Endodermal cell (in vitro differentiated cells): ENCODE measurements around the gene FAM50A. TPM values are rescaled to one million over a fixed set of nuclear protein-coding genes. Genes with fewer than 3 reads are reported as not detected.

ENCODE experiments used
- DNase-seq: peaks from one replicate; pipeline ENCODE4 v3.0.0-alpha.2; 2017
- H3K27ac ChIP-seq: 2 replicates; pipeline ENCODE4 v1.5.1; 2013; ENCODE audit warnings: mild to moderate bottlenecking, low read depth, low read length, moderate library complexity
- H3K27me3 ChIP-seq: 2 replicates; pipeline ENCODE4 v1.6.1; 2013; ENCODE audit warnings: mild to moderate bottlenecking, low read length, moderate library complexity; ENCODE audit not compliant: insufficient read depth, control insufficient read depth, poor library complexity, severe bottlenecking
- H3K36me3 ChIP-seq: 2 replicates; pipeline ENCODE4 v1.7.0; 2013; ENCODE audit warnings: mild to moderate bottlenecking, low read length, moderate library complexity; ENCODE audit not compliant: control insufficient read depth, insufficient read depth
- H3K4me1 ChIP-seq: one replicate; pipeline ENCODE4 v1.7.0; 2013; ENCODE audit warnings: low read length; ENCODE audit not compliant: control insufficient read depth, insufficient read depth
- H3K4me3 ChIP-seq: 2 replicates; pipeline ENCODE4 v1.5.1; 2013; ENCODE audit warnings: mild to moderate bottlenecking, low read length, moderate library complexity
- H3K9ac ChIP-seq: 2 replicates; pipeline ENCODE4 v1.6.1; 2013; ENCODE audit warnings: mild to moderate bottlenecking, low read length, moderate library complexity; ENCODE audit not compliant: poor library complexity, severe bottlenecking; ENCODE audit errors: extremely low read depth
- H3K9me3 ChIP-seq: 2 replicates; pipeline ENCODE4 v1.6.1; 2013; ENCODE audit warnings: mild to moderate bottlenecking, low read length, moderate library complexity; ENCODE audit not compliant: control insufficient read depth
- H3K27ac Mint-ChIP-seq: 2 replicates; pipeline ENCODE4 v1.8.0; 2020; ENCODE audit warnings: mixed read lengths
- H3K27me3 Mint-ChIP-seq: 2 replicates; pipeline ENCODE4 v1.8.0; 2021; ENCODE audit warnings: mild to moderate bottlenecking, mixed read lengths; ENCODE audit not compliant: insufficient read depth
- H3K36me3 Mint-ChIP-seq: 2 replicates; pipeline ENCODE4 v1.8.0; 2020; ENCODE audit warnings: low read depth, mixed read lengths
- H3K4me1 Mint-ChIP-seq: 2 replicates; pipeline ENCODE4 v1.8.0; 2020; ENCODE audit warnings: mixed read lengths
- H3K4me3 Mint-ChIP-seq: 2 replicates; pipeline ENCODE4 v1.8.0; 2020; ENCODE audit warnings: mild to moderate bottlenecking, moderate library complexity, mixed read lengths
- H3K9me3 Mint-ChIP-seq: 2 replicates; pipeline ENCODE4 v1.8.0; 2020; ENCODE audit warnings: mild to moderate bottlenecking, mixed read lengths
- CTCF ChIP-seq: fragments of 200-600 bp; sonication (generic); conservative IDR thresholded peaks from 2 replicates; pipeline ENCODE4 v1.5.0; 2021; ENCODE audit warnings: antibody characterized with exemption, mild to moderate bottlenecking
- WGBS, 2 experiments: methylation state at CpG; one replicate each; pipeline versions ENCODE4 v1.1.5 to v1.1.7; 2013; ENCODE audit warnings: missing lambda C conversion rate in 2 of 2, mixed read lengths in 1 of 2; ENCODE audit not compliant: insufficient coverage in 1 of 2, insufficient read length in 1 of 2; 5-methylcytosine and 5-hydroxymethylcytosine counted together
- total RNA-seq, 2 donors: library from RNA; stranded (reverse); fragmentation: NEBNext Ultra II Directional in 1 of 2; extraction: Animal tissue kit (Norgen Biotek cat#: 25700) in 1 of 2; gene quantifications; 2 replicates in 1 of 2; 3 replicates in 1 of 2; pipeline ENCODE4 v1.2.1, GENCODE V29; 2021

Gene FAM50A
- total RNA-seq, 2 donors from 2014 or later, result 91.0 to 102 TPM

GRCh38 chrX:154430916-154431315 lies 13.0 kb upstream of the FAM50A start:
- peaks cover 70% of the 10 kb centered on the region for H3K9me3 Mint-ChIP-seq
- no peak overlapping the region for H3K4me3 ChIP-seq
- 87 to 100% methylated on average over 1 to 6 of the region's 7 CpGs for WGBS, 2 experiments
- no peak overlapping the region for H3K27ac ChIP-seq
- H3K36me3 Mint-ChIP-seq, result peaks cover 11% of the 10 kb centered on the region
- no peak overlapping the region for H3K9ac ChIP-seq
- no peaks in the 10 kb centered on the region for H3K9me3 ChIP-seq
- no peak for DNase-seq
- no peaks in the 10 kb centered on the region for H3K27me3 Mint-ChIP-seq
- no peaks in the 10 kb centered on the region for H3K36me3 ChIP-seq
- no peaks in the 10 kb centered on the region for H3K4me1 ChIP-seq
- TF ChIP-seq CTCF, result no peak
- no peaks in the 10 kb centered on the region for H3K27me3 ChIP-seq
- no peak overlapping the region for H3K4me3 Mint-ChIP-seq
- H3K4me1 Mint-ChIP-seq, result no peaks in the 10 kb centered on the region
- no peak overlapping the region for H3K27ac Mint-ChIP-seq

- no peak overlapping the region for H3K9ac ChIP-seq
- no peaks in the 10 kb centered on the region for H3K27me3 Mint-ChIP-seq
- H3K4me3 Mint-ChIP-seq, result no peak overlapping the region
- WGBS, 2 experiments, result 88% methylated on average over 5 of the region's 5 CpGs; no CpG with 5 or more reads in 1 of the 2 experiments
- H3K27ac Mint-ChIP-seq, result no peak overlapping the region
- H3K9me3 ChIP-seq, result no peaks in the 10 kb centered on the region
- peaks cover 74% of the 10 kb centered on the region for H3K9me3 Mint-ChIP-seq
- TF ChIP-seq CTCF, result no peak
- H3K4me1 Mint-ChIP-seq, result no peaks in the 10 kb centered on the region
- H3K27ac ChIP-seq, result no peak overlapping the region
- no peak for DNase-seq
- no peaks in the 10 kb centered on the region for H3K36me3 ChIP-seq
- no peaks in the 10 kb centered on the region for H3K4me1 ChIP-seq
- peaks cover 11% of the 10 kb centered on the region for H3K36me3 Mint-ChIP-seq
- H3K27me3 ChIP-seq, result no peaks in the 10 kb centered on the region
- no peak overlapping the region for H3K4me3 ChIP-seq
Observed at GRCh38 chrX:154431341-154431740, 12.6 kb upstream of the FAM50A start.

DNA sequence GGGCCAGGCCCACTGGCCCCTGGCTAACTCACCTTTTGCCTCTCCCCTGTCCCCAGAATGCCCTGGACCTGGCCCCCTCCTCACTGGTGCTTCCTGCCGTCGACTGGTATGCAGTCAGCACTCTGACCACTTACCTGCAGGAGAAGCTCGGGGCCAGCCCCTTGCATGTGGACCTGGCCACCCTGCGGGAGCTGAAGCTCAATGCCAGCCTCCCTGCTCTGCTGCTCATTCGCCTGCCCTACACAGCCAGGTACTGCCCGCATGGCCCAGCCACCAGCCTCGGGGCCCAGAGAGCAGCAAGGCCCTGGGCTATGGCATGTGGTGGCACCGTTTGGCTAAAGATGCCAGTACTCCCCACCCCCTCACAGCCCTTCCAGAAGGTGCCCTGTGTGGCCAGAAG lies 11.7 kb upstream of the FAM50A start:
- H3K36me3 Mint-ChIP-seq, result peaks cover 11% of the 10 kb centered on the region
- no peak for TF ChIP-seq CTCF
- WGBS, 2 experiments, result 97% methylated on average over 8 of the region's 8 CpGs; no CpG with 5 or more reads in 1 of the 2 experiments
- H3K27me3 Mint-ChIP-seq, result no peaks in the 10 kb centered on the region
- H3K9me3 ChIP-seq, result no peaks in the 10 kb centered on the region
- no peak overlapping the region for H3K27ac ChIP-seq
- no peak overlapping the region for H3K9ac ChIP-seq
- no peaks in the 10 kb centered on the region for H3K36me3 ChIP-seq
- H3K9me3 Mint-ChIP-seq, result peaks cover 68% of the 10 kb centered on the region
- H3K27me3 ChIP-seq, result no peaks in the 10 kb centered on the region
- H3K4me1 Mint-ChIP-seq, result no peaks in the 10 kb centered on the region
- H3K4me3 Mint-ChIP-seq, result no peak overlapping the region
- H3K4me3 ChIP-seq, result no peak overlapping the region
- no peaks in the 10 kb centered on the region for H3K4me1 ChIP-seq
- H3K27ac Mint-ChIP-seq, result no peak overlapping the region
- DNase-seq, result no peak
